Neuronal stem cell (in vitro differentiated cells): Measurements from ENCODE around the gene DHX36. TPM values are rescaled to one million over a fixed set of nuclear protein-coding genes. Genes with fewer than 3 reads are reported as not detected.

ENCODE experiments used
- DNase-seq: peaks from one replicate; pipeline ENCODE4 v3.0.0-alpha.2; 2013; ENCODE audit warnings: low spot score
- H2AFZ ChIP-seq: one replicate; pipeline ENCODE4 v1.6.1; 2013; ENCODE audit warnings: mild to moderate bottlenecking, low read length, inconsistent platforms
- H2AK5ac ChIP-seq: 2 replicates; pipeline ENCODE4 v1.6.1; 2013; ENCODE audit warnings: low read depth, mild to moderate bottlenecking, inconsistent platforms, low read length, moderate library complexity, mixed read lengths
- H2BK120ac ChIP-seq: 2 replicates; pipeline ENCODE4 v1.6.1; 2013; ENCODE audit warnings: low read depth, mild to moderate bottlenecking, inconsistent platforms, low read length, moderate library complexity, mixed read lengths
- H2BK12ac ChIP-seq: one replicate; pipeline ENCODE4 v1.6.1; 2013; ENCODE audit warnings: low read length, inconsistent platforms
- H2BK15ac ChIP-seq: 2 replicates; pipeline ENCODE4 v1.6.1; 2013; ENCODE audit warnings: mild to moderate bottlenecking, low read length, inconsistent platforms, mixed read lengths
- H2BK5ac ChIP-seq: one replicate; pipeline ENCODE4 v1.6.1; 2013; ENCODE audit warnings: inconsistent platforms, mild to moderate bottlenecking, low read length, moderate library complexity
- H3K14ac ChIP-seq: one replicate; pipeline ENCODE4 v1.6.1; 2013; ENCODE audit warnings: low read length, inconsistent platforms
- H3K18ac ChIP-seq: 2 replicates; pipeline ENCODE4 v1.6.1; 2013; ENCODE audit warnings: low read length, inconsistent platforms
- H3K23ac ChIP-seq: 2 replicates; pipeline ENCODE4 v1.6.1; 2013; ENCODE audit warnings: low read depth, mild to moderate bottlenecking, mixed read lengths, low read length, inconsistent platforms; ENCODE audit not compliant: poor library complexity
- H3K27ac ChIP-seq: replicated peaks from 3 replicates; pipeline ENCODE4 v1.5.1; 2013; ENCODE audit warnings: low read length, inconsistent platforms
- H3K27me3 ChIP-seq, 3 experiments: 2 replicates each; pipeline ENCODE4 v1.6.1; 2013; ENCODE audit warnings: low read length in 3 of 3, mild to moderate bottlenecking in 2 of 3, inconsistent platforms in 1 of 3, low read depth in 1 of 3, mixed read lengths in 1 of 3, moderate library complexity in 1 of 3; ENCODE audit not compliant: control insufficient read depth in 3 of 3, insufficient read depth in 3 of 3
- H3K36me3 ChIP-seq, 2 donors: replicated peaks in 1 of 2; 2 replicates each; pipeline ENCODE4 v1.6.1; 2013; ENCODE audit warnings: low read length in 2 of 2; ENCODE audit not compliant: control insufficient read depth in 2 of 2, insufficient read depth in 2 of 2
- H3K4ac ChIP-seq: 2 replicates; pipeline ENCODE4 v1.6.1; 2013; ENCODE audit warnings: inconsistent platforms, mild to moderate bottlenecking, low read length, moderate library complexity
- H3K4me1 ChIP-seq, 2 donors: 1 replicate in 1 of 2; 2 replicates in 1 of 2; pipeline ENCODE4 v1.6.1; 2013; ENCODE audit warnings: low read length in 2 of 2, low read depth in 1 of 2; ENCODE audit not compliant: control insufficient read depth in 2 of 2, insufficient read depth in 1 of 2
- H3K4me2 ChIP-seq: one replicate; pipeline ENCODE4 v1.6.1; 2013; ENCODE audit warnings: mild to moderate bottlenecking, low read length, inconsistent platforms; ENCODE audit not compliant: insufficient read depth, poor library complexity, severe bottlenecking
- H3K4me3 ChIP-seq, 2 donors: 2 replicates each; pipeline ENCODE4 v1.5.1; 2013; ENCODE audit warnings: low read length in 2 of 2, mild to moderate bottlenecking in 2 of 2, inconsistent platforms in 1 of 2, moderate library complexity in 1 of 2
- H3K79me1 ChIP-seq: one replicate; pipeline ENCODE4 v1.6.1; 2013; ENCODE audit warnings: low read depth, mild to moderate bottlenecking, inconsistent platforms, low read length, moderate library complexity
- H3K9ac ChIP-seq: one replicate; pipeline ENCODE4 v1.6.1; 2013; ENCODE audit warnings: mild to moderate bottlenecking, low read depth, low read length, inconsistent platforms; ENCODE audit not compliant: poor library complexity
- H3K9me3 ChIP-seq, 2 donors: replicated peaks in 1 of 2; 2 replicates each; pipeline versions ENCODE3 to v1.6.1; 2013; ENCODE audit warnings: low read length in 2 of 2, mild to moderate bottlenecking in 2 of 2, inconsistent platforms in 1 of 2, low read depth in 1 of 2, mixed read lengths in 1 of 2, moderate library complexity in 1 of 2; ENCODE audit not compliant: control insufficient read depth in 2 of 2, insufficient read depth in 1 of 2
- H4K8ac ChIP-seq: one replicate; pipeline ENCODE4 v1.6.1; 2013; ENCODE audit warnings: low read depth, mild to moderate bottlenecking, inconsistent platforms, low read length, moderate library complexity
- H4K91ac ChIP-seq: one replicate; pipeline ENCODE4 v1.6.1; 2013; ENCODE audit warnings: low read length, low read depth, mild to moderate bottlenecking, inconsistent platforms; ENCODE audit not compliant: poor library complexity
- WGBS, 2 donors: extraction: QIAGEN DNeasy Blood & Tissue Kit; methylation state at CpG; one replicate each; pipeline ENCODE4 v1.1.7; 2013; ENCODE audit warnings: missing lambda C conversion rate in 2 of 2, mixed read lengths in 1 of 2; ENCODE audit not compliant: insufficient read length in 2 of 2, insufficient replicate concordance in 1 of 2; ENCODE audit errors: extremely low coverage in 2 of 2; 5-methylcytosine and 5-hydroxymethylcytosine counted together
- small RNA-seq: library from polyadenylated mRNA; stranded (forward); fragments of <200 nt; extraction: miRNeasy Mini kit (QIAGEN cat#:217004); gene quantifications from one replicate; pipeline ENCODE3, GENCODE V24; 2013; ENCODE audit not compliant: insufficient read depth

The DHX36 gene

DNA sequence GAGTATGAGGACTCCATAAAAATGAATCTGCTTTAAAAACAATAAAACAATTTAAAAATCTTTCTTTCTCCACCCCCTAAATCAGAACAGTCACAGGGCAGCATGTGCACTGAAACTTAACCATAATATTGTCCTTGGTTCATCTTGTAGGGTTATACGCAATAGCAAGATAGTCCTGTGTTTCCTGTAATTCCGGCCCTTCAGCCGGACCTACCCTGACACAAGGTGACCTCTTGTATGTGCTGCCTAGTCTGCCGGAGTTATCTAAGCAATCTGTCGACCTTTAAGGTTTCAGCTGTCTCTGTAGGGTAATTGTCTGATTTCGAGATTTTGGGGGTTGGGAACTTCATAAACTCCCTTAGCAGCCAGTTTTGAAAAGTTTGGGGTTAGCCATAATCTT is 99.9 kb downstream of the DHX36 start:
- H2BK5ac ChIP-seq = no peak overlapping the region
- no peak overlapping the region for H3K4me2 ChIP-seq
- H3K27me3 ChIP-seq = no peaks in the 10 kb centered on the region
- no peak overlapping the region for H3K4me3 ChIP-seq
- H3K9me3 ChIP-seq = no peaks in the 10 kb centered on the region
- WGBS, 2 donors = no CpG with 5 or more reads among the region's 6 CpGs
- no peak overlapping the region for H2BK120ac ChIP-seq
- no peak for DNase-seq
- no peak overlapping the region for H3K27ac ChIP-seq
- H2AK5ac ChIP-seq = no peak overlapping the region
- H3K79me1 ChIP-seq = no peaks in the 10 kb centered on the region
- H3K18ac ChIP-seq = no peak overlapping the region
- no peak overlapping the region for H3K23ac ChIP-seq
- H3K36me3 ChIP-seq = peaks cover 0 to 47% of the 10 kb centered on the region in 2 donors
- H4K8ac ChIP-seq = no peak overlapping the region
- no peak overlapping the region for H3K4ac ChIP-seq
- no peak overlapping the region for H2BK15ac ChIP-seq
- H2BK12ac ChIP-seq = no peak overlapping the region
- no peak overlapping the region for H4K91ac ChIP-seq
- no peak overlapping the region for H3K9ac ChIP-seq
- H3K14ac ChIP-seq = no peak overlapping the region
- peaks cover 0 to 2% of the 10 kb centered on the region in 2 donors for H3K4me1 ChIP-seq
- H2AFZ ChIP-seq = no peak overlapping the region

DNA sequence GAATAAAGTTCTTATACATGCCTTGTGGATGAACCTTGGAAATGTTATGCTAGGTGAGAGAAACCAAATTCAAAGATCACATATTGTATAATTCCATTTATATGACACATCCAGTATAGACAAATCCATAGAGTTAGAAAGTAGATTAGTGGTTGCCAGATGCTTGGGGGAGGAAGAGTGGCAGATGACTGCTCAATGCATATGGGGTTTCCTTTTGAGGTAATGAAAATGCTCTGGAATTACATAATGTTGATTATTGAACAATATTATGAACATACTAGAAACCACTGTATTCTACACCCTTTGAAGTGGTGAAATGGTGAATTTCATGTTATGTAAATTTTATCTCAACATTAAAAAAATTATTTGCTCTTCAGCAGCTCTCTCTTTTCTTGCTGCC is 100.8 kb downstream of the DHX36 start:
- H3K4me3 ChIP-seq = no peak overlapping the region
- no peaks in the 10 kb centered on the region for H3K79me1 ChIP-seq
- no peak overlapping the region for H3K4ac ChIP-seq
- no peak overlapping the region for H3K23ac ChIP-seq
- H2BK120ac ChIP-seq = no peak overlapping the region
- H3K14ac ChIP-seq = no peak overlapping the region
- no peak overlapping the region for H2BK5ac ChIP-seq
- peaks cover 0 to 51% of the 10 kb centered on the region in 2 donors for H3K36me3 ChIP-seq
- peaks cover 0 to 2% of the 10 kb centered on the region in 2 donors for H3K4me1 ChIP-seq
- H3K27ac ChIP-seq = no peak overlapping the region
- no peak overlapping the region for H2AFZ ChIP-seq
- no peak overlapping the region for H3K4me2 ChIP-seq
- no peak overlapping the region for H2BK12ac ChIP-seq
- H2BK15ac ChIP-seq = no peak overlapping the region
- no peak overlapping the region for H3K18ac ChIP-seq
- H3K9ac ChIP-seq = no peak overlapping the region
- H3K27me3 ChIP-seq = no peaks in the 10 kb centered on the region
- H4K91ac ChIP-seq = no peak overlapping the region
- no peak for DNase-seq
- H4K8ac ChIP-seq = no peak overlapping the region
- H2AK5ac ChIP-seq = no peak overlapping the region
- H3K9me3 ChIP-seq = no peaks in the 10 kb centered on the region

Small RNAs within 50 kb of the gene (small RNA-seq; reads per million reads assigned to genes)
- gene RF01210 = not detected
